GM19240 (cell line): Measurements from ENCODE around the gene PRDM5.

Experiments used
- DNase-seq: peaks from one replicate; pipeline ENCODE4 v3.0.0; 2011; ENCODE audit warnings: low spot score; ENCODE audit not compliant: insufficient read length

Gene PRDM5

GRCh38 chr4:120821977-120822376 lies 100.5 kb downstream of the PRDM5 start:
- no peak for DNase-seq

- DNase-seq: no peak
These were observed 101.5 kb downstream of the PRDM5 start for GRCh38 chr4:120821029-120821428.

GRCh38 chr4:120819805-120820437 lies 102.6 kb downstream of the PRDM5 start:
- DNase-seq: no peak

GRCh38 chr4:120816296-120816965 lies 106.1 kb downstream of the PRDM5 start:
- no peak for DNase-seq

- no peak for DNase-seq
These were observed 107.2 kb downstream of the PRDM5 start for GRCh38 chr4:120815361-120815760.

- no peak for DNase-seq
These were observed 107.6 kb downstream of the PRDM5 start for GRCh38 chr4:120814886-120815285.

- DNase-seq: no peak
These were observed 110.3 kb downstream of the PRDM5 start for GRCh38 chr4:120812216-120812615.

- DNase-seq: no peak
These were observed 113.0 kb downstream of the PRDM5 start for GRCh38 chr4:120809518-120809917.

GRCh38 chr4:120808475-120809141 lies 113.9 kb downstream of the PRDM5 start:
- DNase-seq: no peak

- no peak for DNase-seq
These were observed 121.3 kb downstream of the PRDM5 start for GRCh38 chr4:120801137-120801758.

GRCh38 chr4:120798570-120798969 lies 124.0 kb downstream of the PRDM5 start:
- no peak for DNase-seq

- no peak for DNase-seq
These were observed 126.3 kb downstream of the PRDM5 start for GRCh38 chr4:120796271-120796670.

GRCh38 chr4:120785202-120785601 lies 137.3 kb downstream of the PRDM5 start:
- DNase-seq: no peak

GRCh38 chr4:120777459-120777858 lies 145.1 kb downstream of the PRDM5 start:
- DNase-seq: no peak

GRCh38 chr4:120775431-120775830 lies 147.1 kb downstream of the PRDM5 start:
- no peak for DNase-seq

- DNase-seq: no peak
These were observed 148.9 kb downstream of the PRDM5 start for GRCh38 chr4:120773641-120774040.

- DNase-seq: no peak
These were observed 150.6 kb downstream of the PRDM5 start for GRCh38 chr4:120771907-120772306.

- no peak for DNase-seq
These were observed 151.6 kb downstream of the PRDM5 start for GRCh38 chr4:120770897-120771296.

- no peak for DNase-seq
These were observed 153.3 kb downstream of the PRDM5 start for GRCh38 chr4:120769227-120769626.

- DNase-seq: no peak
These were observed 157.3 kb downstream of the PRDM5 start for GRCh38 chr4:120765260-120765680.

- no peak for DNase-seq
These were observed 158.9 kb downstream of the PRDM5 start for GRCh38 chr4:120763650-120764049.

GRCh38 chr4:120761070-120761469 lies 161.5 kb downstream of the PRDM5 start:
- DNase-seq: no peak
